T-cell (primary cell): Measurements from ENCODE around the gene COX6B2. TPM values are rescaled to one million over a fixed set of nuclear protein-coding genes. Genes with fewer than 3 reads are reported as not detected.
A peak's percentile ranks its signal among the peaks of the same experiment; 100 is the strongest.

ENCODE experiments used
- ATAC-seq, 4 experiments: fragments of 200-7000 bp in 3 of 4; fragments of 150-1000 bp in 1 of 4; cut with Tn5 transposase; replicated peaks in 1 of 4; 1 replicate in 3 of 4; 2 replicates in 1 of 4; pipeline ENCODE4 v1.10.0; 2021; ENCODE audit warnings: moderate library complexity in 3 of 4, mild to moderate bottlenecking in 2 of 4, moderate number of reproducible peaks in 1 of 4
- CTCF ChIA-PET, 2 donors: fragments of 300-600 bp; sonication (Branson Sonifier 250); formaldehyde crosslinking; loops; one replicate each; lab custom pipeline; 2022; ENCODE audit warnings: antibody characterized with exemption in 2 of 2; lab: Charles Lee
- POLR2A ChIA-PET, 2 donors: fragments of 300-600 bp; sonication (Branson Sonifier 250); formaldehyde crosslinking; loops; one replicate each; lab custom pipeline; 2022; ENCODE audit warnings: antibody characterized with exemption in 2 of 2; lab: Charles Lee
- DNase-seq, 35 experiments: peaks; one replicate each; pipeline versions ENCODE4 v3.0.0 to v3.0.0-alpha.2; 2013 to 2023
- H3K27ac ChIP-seq: one replicate; pipeline ENCODE4 v1.5.1; 2013; ENCODE audit warnings: low read length
- H3K27me3 ChIP-seq, 2 experiments: replicated peaks in 1 of 2; 1 replicate in 1 of 2; 2 replicates in 1 of 2; pipeline versions ENCODE4 v1.6.1 to v1.7.0; 2013; ENCODE audit warnings: low read length in 1 of 2, mixed read lengths in 1 of 2; ENCODE audit not compliant: control insufficient read depth in 2 of 2, insufficient read depth in 2 of 2; ENCODE audit errors: extremely low read depth in 1 of 2
- H3K36me3 ChIP-seq, 2 donors: 1 replicate in 1 of 2; 2 replicates in 1 of 2; pipeline versions ENCODE4 v1.6.1 to v1.7.0; 2013; ENCODE audit warnings: low read length in 1 of 2; ENCODE audit not compliant: control insufficient read depth in 2 of 2, insufficient read depth in 1 of 2; ENCODE audit errors: extremely low read depth in 1 of 2
- H3K4me1 ChIP-seq, 2 experiments: 1 replicate in 1 of 2; 2 replicates in 1 of 2; pipeline versions ENCODE4 v1.6.1 to v1.7.0; 2013; ENCODE audit warnings: low read length in 2 of 2, mixed read lengths in 1 of 2; ENCODE audit not compliant: insufficient read depth in 2 of 2, control insufficient read depth in 1 of 2; ENCODE audit errors: extremely low read depth in 1 of 2
- H3K4me3 ChIP-seq, 2 donors: 1 replicate in 1 of 2; 2 replicates in 1 of 2; pipeline versions ENCODE4 v1.5.1 to v1.7.0; 2013; ENCODE audit warnings: mild to moderate bottlenecking in 2 of 2, low read length in 1 of 2, moderate library complexity in 1 of 2; ENCODE audit not compliant: control insufficient read depth in 1 of 2; ENCODE audit errors: extremely low read depth in 1 of 2
- H3K9me3 ChIP-seq: 2 replicates; pipeline ENCODE4 v1.7.0; 2013
- H3K27ac Mint-ChIP-seq, 2 donors: one replicate each; pipeline ENCODE4 v1.8.0; 2020 to 2021; ENCODE audit warnings: mild to moderate bottlenecking in 2 of 2, mixed read lengths in 2 of 2
- H3K27me3 Mint-ChIP-seq, 2 donors: one replicate each; pipeline ENCODE4 v1.8.0; 2021 to 2022; ENCODE audit warnings: mixed read lengths in 2 of 2
- H3K36me3 Mint-ChIP-seq: one replicate; pipeline ENCODE4 v1.8.0; 2021; ENCODE audit warnings: mixed read lengths
- H3K4me1 Mint-ChIP-seq, 3 donors: one replicate each; pipeline ENCODE4 v1.8.0; 2020 to 2022; ENCODE audit warnings: mixed read lengths in 3 of 3, mild to moderate bottlenecking in 1 of 3
- H3K4me3 Mint-ChIP-seq, 3 donors: one replicate each; pipeline ENCODE4 v1.8.0; 2020 to 2022; ENCODE audit warnings: mild to moderate bottlenecking in 3 of 3, mixed read lengths in 3 of 3, moderate library complexity in 3 of 3
- H3K9me3 Mint-ChIP-seq, 3 donors: one replicate each; pipeline ENCODE4 v1.8.0; 2020 to 2022; ENCODE audit warnings: mixed read lengths in 3 of 3
- WGBS: methylation state at CpG from one replicate; pipeline ENCODE4 v1.1.5; 2013; ENCODE audit warnings: missing lambda C conversion rate; ENCODE audit not compliant: insufficient coverage; 5-methylcytosine and 5-hydroxymethylcytosine counted together
- total RNA-seq, 35 experiments: library from RNA in 6 of 35; stranded (reverse) in 6 of 35; fragments of 120-200 nt in 1 of 35; gene quantifications; one replicate each; pipeline versions ENCODE4 v1.2.1 to v1.2.4 and lab custom pipeline; 2013 to 2026

The COX6B2 gene
- total RNA-seq, 5 donors from 2014 or later (not counting 1 experiment from before 2014, with no cell fraction given) = 0.12 to 0.51 TPM; not detected in 3

DNA sequence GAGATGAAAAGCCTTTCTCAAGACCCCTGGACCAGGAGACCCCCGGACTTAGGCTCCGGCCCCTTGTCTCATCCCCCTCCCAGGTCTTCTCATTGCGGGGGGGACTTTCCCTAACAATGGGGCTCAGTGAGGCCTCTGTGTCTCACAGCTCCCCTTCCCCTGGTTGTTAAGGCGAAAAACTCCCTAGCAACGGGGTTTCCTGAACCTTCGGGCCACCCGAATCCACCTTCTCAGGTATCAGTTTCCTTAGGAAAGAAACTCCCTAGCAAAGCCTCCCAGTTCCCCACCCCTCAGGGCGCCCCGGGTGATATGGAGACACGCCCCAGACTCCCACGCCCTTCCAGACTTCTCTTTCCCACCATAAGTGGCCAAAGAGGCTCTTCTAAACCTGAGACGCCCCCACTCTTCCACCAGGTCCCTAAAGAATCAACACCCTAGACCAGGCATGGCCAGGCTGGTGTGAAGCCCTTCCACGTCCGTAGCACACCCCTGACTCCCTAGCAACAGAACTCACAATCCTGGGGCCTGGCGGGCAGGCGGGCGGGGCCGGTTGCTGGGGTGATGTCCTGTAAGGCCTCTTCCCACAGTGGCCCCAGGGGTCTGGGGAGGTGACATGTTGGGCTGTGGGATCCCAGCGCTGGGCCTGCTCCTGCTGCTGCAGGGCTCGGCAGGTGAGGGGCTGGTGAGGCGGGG, 21.9 kb upstream of the COX6B2 start, which contains the start of gene TMEM190:
TMEM190 (plus strand) TSS at position 586 of the 693 bp plus-strand sequence; CDS start at position 614, 28 bp downstream.
- POLR2A ChIA-PET = no interaction called here
- Histone ChIP-seq H3K27ac (no peak within 1 kb of the TSS), H3K27me3 (peaks cover 4 to 56% of the 10 kb centered on the region in 2 experiments), H3K4me3 (no peak within 1 kb of the TSS), H3K9me3 (no peaks in the 10 kb centered on the region), H3K4me1 (no peaks in the 10 kb centered on the region), H3K36me3 (peaks cover 0 to 4% of the 10 kb centered on the region in 2 donors)
- WGBS = 55% methylated on average over 12 of the region's 21 CpGs
- no peak within 1 kb of the TSS for H3K27ac Mint-ChIP-seq
- DNase-seq = no peak
- H3K4me1 Mint-ChIP-seq = peaks cover under 1 to 6% (median 5%) of the 10 kb centered on the region in 3 donors
- H3K4me3 Mint-ChIP-seq = no peak within 1 kb of the TSS
- CTCF ChIA-PET = no interaction called here
- peaks cover 14 to 30% of the 10 kb centered on the region in 2 donors for H3K27me3 Mint-ChIP-seq
- H3K36me3 Mint-ChIP-seq = peaks cover under 1% of the 10 kb centered on the region
- H3K9me3 Mint-ChIP-seq = no peaks in the 10 kb centered on the region
- no peak for ATAC-seq

GRCh38 chr19:55373993-55374757, 19.7 kb upstream of the COX6B2 start:
- no peak overlapping the region for H3K4me3 Mint-ChIP-seq
- no peaks in the 10 kb centered on the region for H3K36me3 Mint-ChIP-seq
- ChIA-PET CTCF (no interaction called here), POLR2A (interaction anchor here in 1 of 2 donors (0.7 kb wide), 1 partner anchor 52 kb away, joined by 4 read pairs; no protein-coding TSS in a partner anchor)
- 44% methylated on average over 17 of the region's 31 CpGs for WGBS
- H3K9me3 ChIP-seq = no peaks in the 10 kb centered on the region
- H3K4me3 ChIP-seq = no peak overlapping the region
- H3K27me3 Mint-ChIP-seq = peaks cover 27 to 43% of the 10 kb centered on the region in 2 donors
- H3K27ac ChIP-seq = no peak overlapping the region
- H3K9me3 Mint-ChIP-seq = no peaks in the 10 kb centered on the region
- peaks cover 0 to 4% of the 10 kb centered on the region in 2 donors for H3K36me3 ChIP-seq
- DNase-seq (no peak), ATAC-seq (no peak)
- H3K4me1 ChIP-seq = peaks cover 0 to 12% of the 10 kb centered on the region in 2 experiments
- H3K27ac Mint-ChIP-seq = peak overlapping the region in 1 of 2 donors; percentile 2
- peaks cover 4 to 76% of the 10 kb centered on the region in 2 experiments for H3K27me3 ChIP-seq
- peaks cover 9 to 14% (median 14%) of the 10 kb centered on the region in 3 donors for H3K4me1 Mint-ChIP-seq

DNA sequence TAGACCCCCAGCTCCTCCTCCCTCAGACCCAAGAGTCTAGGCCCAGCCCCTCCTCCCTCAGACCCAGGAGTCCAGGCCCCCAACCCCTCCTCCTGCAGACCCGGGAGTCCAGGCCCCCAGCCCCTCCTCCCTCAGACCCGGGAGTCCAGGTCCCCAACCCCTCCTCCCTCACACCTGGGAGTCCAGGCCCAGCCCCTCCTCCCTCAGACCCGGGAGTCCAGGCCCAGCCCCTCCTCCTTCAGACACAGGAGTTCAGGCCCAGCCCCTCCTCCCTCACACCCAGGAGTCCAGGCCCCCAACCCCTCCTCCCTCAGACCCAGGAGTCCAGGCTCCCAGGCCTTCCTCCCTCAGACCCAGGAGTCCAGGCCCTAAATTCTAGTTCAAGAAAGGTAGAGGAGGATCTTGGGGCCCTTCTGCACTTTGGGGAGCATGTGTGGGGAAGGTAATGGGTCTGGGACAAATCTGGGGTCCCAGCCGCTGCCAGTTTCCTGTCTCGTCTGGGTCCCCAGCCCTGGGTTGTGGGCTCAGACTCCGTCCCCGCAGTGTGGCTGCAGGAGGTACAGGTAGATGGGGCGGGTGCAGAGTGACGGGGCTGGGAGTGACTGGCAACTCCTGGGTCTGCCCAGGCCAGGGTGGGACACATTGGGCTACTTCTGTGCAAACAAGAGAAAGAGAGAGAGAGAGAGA, 18.9 kb upstream of the COX6B2 start:
- H3K4me1 Mint-ChIP-seq = peaks cover 9 to 14% (median 14%) of the 10 kb centered on the region in 3 donors
- no peaks in the 10 kb centered on the region for H3K36me3 Mint-ChIP-seq
- no peak overlapping the region for H3K4me3 Mint-ChIP-seq
- no peak for DNase-seq
- no peaks in the 10 kb centered on the region for H3K9me3 Mint-ChIP-seq
- Histone ChIP-seq H3K36me3 (peaks cover 0 to 4% of the 10 kb centered on the region in 2 donors), H3K27me3 (peaks cover 4 to 84% of the 10 kb centered on the region in 2 experiments), H3K4me1 (peaks cover 0 to 18% of the 10 kb centered on the region in 2 experiments), H3K9me3 (no peaks in the 10 kb centered on the region), H3K4me3 (no peak overlapping the region), H3K27ac (no peak overlapping the region)
- CTCF ChIA-PET = interaction anchor here in 1 of 2 donors (0.5 kb wide), 1 partner anchor 170 kb away, joined by 3 read pairs; no protein-coding TSS in a partner anchor
- no peak for ATAC-seq
- peaks cover 27 to 48% of the 10 kb centered on the region in 2 donors for H3K27me3 Mint-ChIP-seq
- H3K27ac Mint-ChIP-seq = peak overlapping the region in 1 of 2 donors; percentile 2
- POLR2A ChIA-PET = no interaction called here
- 36% methylated on average over 6 of the region's 9 CpGs for WGBS

- CTCF ChIA-PET = interaction anchor here (0.5 kb wide), 2 partner anchors 34 to 169 kb away, joined by 3 read pairs; no protein-coding TSS in a partner anchor
- peaks cover 27 to 52% of the 10 kb centered on the region in 2 donors for H3K27me3 Mint-ChIP-seq
- H3K27ac Mint-ChIP-seq = no peak overlapping the region
- peaks cover 4 to 93% of the 10 kb centered on the region in 2 experiments for H3K27me3 ChIP-seq
- ATAC-seq = no peak
- H3K4me3 ChIP-seq = no peak overlapping the region
- no peaks in the 10 kb centered on the region for H3K9me3 ChIP-seq
- peaks cover 9 to 16% (median 14%) of the 10 kb centered on the region in 3 donors for H3K4me1 Mint-ChIP-seq
- H3K4me1 ChIP-seq = peaks cover 0 to 18% of the 10 kb centered on the region in 2 experiments
- 38% methylated on average over 17 of the region's 24 CpGs for WGBS
- POLR2A ChIA-PET = interaction anchor here in 1 of 2 donors (0.6 kb wide), 1 partner anchor 47 kb away, joined by 4 read pairs; no protein-coding TSS in a partner anchor
- no peaks in the 10 kb centered on the region for H3K36me3 Mint-ChIP-seq
- H3K9me3 Mint-ChIP-seq = no peaks in the 10 kb centered on the region
- H3K27ac ChIP-seq = no peak overlapping the region
- H3K4me3 Mint-ChIP-seq = no peak overlapping the region
- DNase-seq = peak in 1 of 35 experiments; percentile 25
- H3K36me3 ChIP-seq = peaks cover 0 to 4% of the 10 kb centered on the region in 2 donors
Measured at GRCh38 chr19:55372316-55373081, 18.0 kb upstream of the COX6B2 start.

GRCh38 chr19:55370305-55370988, 15.9 kb upstream of the COX6B2 start, which contains the start of gene IL11:
Gene IL11 (minus strand): TSS chr19:55370463. CDS start chr19:55370310, 153 bp downstream.
- H3K4me1 Mint-ChIP-seq = peaks cover 9 to 16% (median 14%) of the 10 kb centered on the region in 3 donors

More at GRCh38 chr19:55370305-55370988, 15.9 kb upstream of the COX6B2 start, which contains the start of gene IL11:
- POLR2A ChIA-PET = no interaction called here
- Histone ChIP-seq H3K4me3 (peak within 1 kb of the TSS; percentile 17 to 56), H3K27me3 (peaks cover 4 to 94% of the 10 kb centered on the region in 2 experiments), H3K9me3 (no peaks in the 10 kb centered on the region), H3K27ac (no peak within 1 kb of the TSS), H3K4me1 (peaks cover 0 to 18% of the 10 kb centered on the region in 2 experiments), H3K36me3 (no peaks in the 10 kb centered on the region)
- peak within 1 kb of the TSS; percentile 59 to 81 (median 65) for H3K4me3 Mint-ChIP-seq
- peaks cover 27 to 47% of the 10 kb centered on the region in 2 donors for H3K27me3 Mint-ChIP-seq
- WGBS = 10% methylated on average over 2 of the region's 32 CpGs
- no peak for ATAC-seq
- no peaks in the 10 kb centered on the region for H3K36me3 Mint-ChIP-seq
- DNase-seq = no peak
- peak within 1 kb of the TSS in 1 of 2 donors; percentile 39 for H3K27ac Mint-ChIP-seq
- H3K9me3 Mint-ChIP-seq = no peaks in the 10 kb centered on the region
- CTCF ChIA-PET = no interaction called here
